ENCODE results near the gene GADD45GIP1.
"Not testable (repeated sequence)": the region's sequence is repeated elsewhere in the genome, so short reads cannot be mapped to it uniquely, and the experiment has no call there.

The GADD45GIP1 gene

DNA sequence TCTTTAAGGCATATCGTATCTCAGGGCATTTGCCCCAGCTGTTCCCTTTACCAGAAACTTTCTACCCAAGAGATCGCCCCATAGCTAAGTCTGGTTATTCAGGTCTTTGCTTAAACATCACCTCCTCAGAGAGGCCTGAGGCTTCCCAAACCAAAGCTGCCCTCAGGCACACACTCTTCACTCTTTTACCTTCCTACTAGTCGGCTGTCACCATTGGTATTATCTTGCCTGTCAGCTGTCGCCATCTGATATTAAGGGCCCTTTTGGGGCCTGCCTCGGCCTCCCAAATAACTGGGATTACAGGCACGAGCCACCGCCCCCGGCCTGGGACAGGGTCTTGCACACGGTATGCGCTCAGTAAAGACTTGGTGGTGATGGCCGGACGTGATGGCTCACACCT is 1.0 kb downstream of the GADD45GIP1 start:
- no peak for DNase-seq

DNA sequence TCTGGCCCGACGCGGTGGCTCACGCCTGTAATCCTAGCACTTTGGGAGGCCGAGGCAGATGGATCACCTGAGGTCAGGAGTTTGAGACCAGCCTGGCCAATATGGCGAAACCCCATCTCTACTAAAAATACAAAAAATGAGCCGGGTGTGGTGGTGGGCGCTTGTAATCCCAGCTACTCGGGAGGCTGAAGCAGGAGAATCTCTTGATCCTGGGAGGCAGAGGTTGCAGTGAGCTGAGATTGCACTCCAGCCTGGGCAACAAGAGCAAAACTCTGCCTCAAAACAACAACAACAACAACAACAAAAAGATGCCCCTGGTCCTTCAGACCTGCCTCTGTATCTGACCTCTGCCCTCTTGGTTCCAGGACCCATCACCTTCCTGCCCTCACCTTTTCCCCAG is 1.4 kb downstream of the GADD45GIP1 start:
- not testable (repeated sequence) for DNase-seq

DNA sequence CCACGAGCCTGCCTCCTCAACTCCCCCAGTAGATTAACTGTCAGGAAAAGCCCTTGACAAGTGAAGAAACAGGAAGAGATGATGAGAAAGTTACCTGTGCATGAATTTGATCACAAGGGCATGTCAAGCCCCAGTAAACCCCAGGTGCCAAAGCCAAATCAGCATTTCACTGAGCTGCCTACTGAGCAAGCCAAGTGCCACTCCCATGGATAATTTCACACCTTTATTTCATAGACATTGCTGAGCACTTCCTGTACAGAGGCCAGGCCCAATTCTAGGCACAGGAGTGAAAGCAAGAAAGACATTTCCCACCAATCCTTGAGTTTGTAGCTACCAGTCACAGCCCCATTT is 2.4 kb downstream of the GADD45GIP1 start:
- DNase-seq: no peak

DNA sequence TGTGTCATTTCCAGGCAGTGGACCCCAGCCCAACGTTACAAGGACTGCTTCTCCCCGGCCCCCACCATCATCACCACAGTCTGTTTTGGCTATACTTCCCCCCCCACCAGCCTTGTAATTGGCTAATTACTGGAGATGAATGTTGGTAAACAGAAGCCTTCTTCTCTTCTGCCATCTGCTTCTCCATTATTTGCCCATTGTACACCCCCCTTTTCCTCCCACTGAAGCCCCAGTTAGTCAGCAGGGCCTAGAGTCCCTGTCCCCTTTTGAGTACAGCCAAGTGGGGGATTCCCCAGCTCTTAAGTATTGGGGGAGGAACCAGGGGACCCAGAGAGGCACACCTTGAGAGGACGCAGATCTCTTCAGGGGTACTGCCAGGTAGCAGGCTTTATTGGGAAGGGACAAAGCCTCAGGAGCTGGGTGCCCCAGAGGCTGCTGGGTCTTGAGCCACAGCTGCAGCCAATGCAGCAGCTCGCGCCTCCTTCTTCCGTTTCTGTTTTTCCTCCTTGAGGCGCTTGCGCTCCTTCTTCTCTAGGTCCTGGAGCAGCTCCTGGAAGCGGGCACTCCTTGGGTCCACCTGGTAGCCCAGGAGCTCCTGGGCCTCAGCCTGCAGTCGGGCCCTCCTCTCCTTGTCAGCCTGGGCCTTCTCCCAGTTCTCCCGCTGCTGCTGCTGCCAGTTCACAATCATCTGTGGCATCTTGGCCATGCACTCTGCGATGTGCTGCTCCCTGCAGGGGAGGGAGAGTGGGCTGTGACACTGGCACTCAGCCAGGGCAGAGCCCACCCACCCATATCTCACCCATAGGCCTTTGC is 3.0 kb downstream of the GADD45GIP1 start:
- no peak for DNase-seq

DNA sequence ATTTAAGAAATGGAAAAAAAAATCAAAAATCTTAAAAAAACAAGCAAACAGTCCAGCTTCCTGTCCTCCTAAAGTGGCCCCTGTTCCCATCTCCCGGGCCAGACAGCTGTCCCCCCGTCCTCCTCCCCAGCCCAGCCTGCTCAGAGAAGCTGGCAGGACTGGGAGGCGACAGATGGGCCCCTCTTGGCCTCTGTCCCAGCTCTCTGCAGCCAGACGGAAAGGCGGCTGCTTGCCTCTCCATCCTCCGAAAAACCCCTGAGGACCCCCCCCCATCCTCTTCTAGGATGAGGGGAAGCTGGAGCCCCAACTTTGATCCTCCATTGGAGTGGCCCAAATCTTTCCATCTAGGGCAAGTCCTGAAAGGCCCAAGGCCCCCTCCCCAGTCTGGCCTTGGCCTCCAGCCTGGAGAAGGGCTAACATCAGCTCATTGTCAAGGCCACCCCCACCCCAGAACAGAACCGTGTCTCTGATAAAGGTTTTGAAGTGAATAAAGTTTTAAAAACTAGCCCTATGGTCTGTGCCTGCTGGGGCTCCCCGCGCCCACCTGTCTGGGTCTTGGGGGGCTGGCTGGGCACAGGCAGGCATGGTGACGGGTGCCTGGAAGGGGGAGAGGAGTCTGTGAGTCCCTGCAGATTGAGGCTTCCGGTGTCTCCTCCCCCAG is 3.8 kb downstream of the GADD45GIP1 start:
- no peak for DNase-seq

DNA sequence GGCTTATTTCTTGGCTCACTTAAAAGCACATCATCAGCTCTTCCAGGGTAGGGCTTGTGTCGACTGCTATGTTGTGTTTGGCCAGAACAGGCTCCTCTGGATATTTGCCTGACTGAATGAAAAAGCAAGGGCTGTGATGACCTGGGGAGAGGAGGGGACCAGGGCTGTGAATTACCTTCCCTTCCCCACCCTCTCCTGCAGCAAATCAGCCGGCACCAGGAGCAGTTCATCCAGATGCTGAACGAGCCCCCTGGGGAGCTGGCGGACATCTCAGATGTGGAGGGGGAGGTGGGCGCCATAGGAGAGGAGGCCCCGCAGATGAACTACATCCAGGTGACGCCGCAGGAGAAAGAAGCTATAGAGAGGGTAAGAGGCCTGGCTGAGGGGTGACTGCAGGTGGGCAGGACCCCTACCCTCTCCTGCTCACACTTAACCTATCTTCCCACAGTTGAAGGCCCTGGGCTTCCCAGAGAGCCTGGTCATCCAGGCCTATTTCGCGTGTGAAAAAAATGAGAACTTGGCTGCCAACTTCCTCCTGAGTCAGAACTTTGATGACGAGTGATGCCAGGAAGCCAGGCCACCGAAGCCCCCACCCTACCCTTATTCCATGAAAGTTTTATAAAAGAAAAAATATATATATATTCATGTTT is 4.4 kb downstream of the GADD45GIP1 start:
- no peak for DNase-seq

DNA sequence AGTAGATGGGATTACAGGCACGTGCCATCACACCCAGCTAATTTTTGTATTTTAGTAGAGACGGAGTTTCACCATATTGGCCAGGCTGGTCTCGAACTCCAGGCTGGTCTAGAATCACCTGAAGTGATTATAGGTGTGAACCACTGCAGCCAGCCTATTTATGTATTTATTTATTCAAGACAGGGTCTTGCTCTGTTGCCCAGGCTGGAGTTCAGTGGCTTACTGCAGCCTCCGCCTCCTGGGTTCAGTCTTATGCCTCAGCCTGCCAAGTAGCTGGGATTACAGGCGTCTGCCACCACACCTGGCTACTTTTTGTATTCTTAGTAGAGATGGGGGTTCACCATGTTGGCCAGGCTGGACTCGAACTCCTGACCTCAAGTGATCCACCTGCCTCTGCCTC is 5.0 kb downstream of the GADD45GIP1 start:
- DNase-seq: not testable (repeated sequence)

DNA sequence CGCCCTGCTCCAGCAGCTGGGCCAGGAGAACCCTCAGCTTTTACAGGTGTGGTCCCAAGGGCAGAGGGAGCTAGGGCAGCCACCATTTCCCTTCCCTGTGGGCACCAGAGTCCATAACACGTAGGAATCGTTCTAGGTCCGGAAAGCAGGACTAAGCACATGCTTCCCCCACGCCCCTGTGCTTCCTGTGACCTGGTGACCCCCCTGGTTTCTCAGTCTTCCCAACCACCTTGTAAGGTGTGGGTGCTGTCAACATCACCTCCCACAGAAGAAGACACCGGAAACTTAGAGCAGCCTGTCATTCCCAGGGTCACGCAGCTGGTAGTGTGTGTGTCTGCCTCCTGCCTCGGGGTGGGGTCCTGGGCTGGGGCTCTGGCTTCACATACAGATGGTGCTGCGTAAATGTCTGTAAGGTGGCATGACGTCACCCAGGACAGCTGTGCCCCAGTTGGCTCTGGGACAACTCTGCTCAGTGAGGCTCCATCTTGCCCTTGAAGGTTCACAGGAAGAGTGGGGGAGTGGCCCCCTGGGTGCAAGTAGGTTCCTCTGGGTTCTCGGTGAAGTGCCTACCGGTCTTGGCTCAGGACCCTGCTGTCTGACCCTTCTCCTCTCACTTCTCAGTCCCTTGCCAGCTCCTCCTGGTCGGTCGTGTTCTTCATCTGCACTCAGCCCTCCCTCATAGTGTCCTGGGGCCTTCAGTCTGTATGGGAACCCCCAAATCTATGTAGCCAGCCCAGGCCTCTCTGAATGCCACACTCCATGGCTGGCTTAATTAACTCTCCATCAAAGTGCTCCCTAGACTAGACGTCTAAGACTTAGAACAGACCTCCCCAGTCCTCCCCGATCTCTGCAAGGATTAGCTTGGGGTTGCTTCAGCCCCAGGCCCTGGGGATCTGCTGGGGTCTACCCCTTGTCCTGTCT is 7.4 kb downstream of the GADD45GIP1 start:
- DNase-seq: no peak

DNA sequence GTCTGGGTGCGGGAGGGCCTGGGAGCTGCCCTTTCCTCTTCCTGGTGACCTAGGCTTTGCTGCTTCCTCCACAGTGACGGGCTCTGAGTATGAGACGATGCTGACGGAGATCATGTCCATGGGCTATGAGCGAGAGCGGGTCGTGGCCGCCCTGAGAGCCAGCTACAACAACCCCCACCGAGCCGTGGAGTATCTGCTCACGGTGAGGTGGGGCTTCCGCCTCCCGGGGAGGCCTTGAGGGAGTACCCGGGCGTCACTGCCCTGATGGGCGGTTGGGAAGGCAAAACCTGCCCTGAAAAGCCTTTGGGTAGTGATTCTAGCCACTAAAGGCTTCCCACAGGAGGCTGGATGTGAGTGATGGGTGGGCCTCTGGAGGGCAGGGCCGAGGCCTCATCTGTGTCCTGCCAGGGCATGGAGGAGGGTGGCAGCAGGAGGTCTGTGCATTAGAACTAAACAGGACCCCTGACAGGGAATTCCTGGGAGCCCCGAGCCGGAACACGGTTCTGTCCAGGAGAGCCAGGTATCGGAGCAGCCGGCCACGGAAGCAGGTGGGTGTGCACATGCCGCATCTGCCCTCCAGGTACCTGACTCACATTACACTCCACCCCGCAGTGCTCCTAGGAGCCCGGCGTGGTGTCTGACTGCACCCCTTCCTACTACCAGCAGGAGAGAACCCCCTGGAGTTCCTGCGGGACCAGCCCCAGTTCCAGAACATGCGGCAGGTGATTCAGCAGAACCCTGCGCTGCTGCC is 8.2 kb downstream of the GADD45GIP1 start:
- no peak for DNase-seq

DNA sequence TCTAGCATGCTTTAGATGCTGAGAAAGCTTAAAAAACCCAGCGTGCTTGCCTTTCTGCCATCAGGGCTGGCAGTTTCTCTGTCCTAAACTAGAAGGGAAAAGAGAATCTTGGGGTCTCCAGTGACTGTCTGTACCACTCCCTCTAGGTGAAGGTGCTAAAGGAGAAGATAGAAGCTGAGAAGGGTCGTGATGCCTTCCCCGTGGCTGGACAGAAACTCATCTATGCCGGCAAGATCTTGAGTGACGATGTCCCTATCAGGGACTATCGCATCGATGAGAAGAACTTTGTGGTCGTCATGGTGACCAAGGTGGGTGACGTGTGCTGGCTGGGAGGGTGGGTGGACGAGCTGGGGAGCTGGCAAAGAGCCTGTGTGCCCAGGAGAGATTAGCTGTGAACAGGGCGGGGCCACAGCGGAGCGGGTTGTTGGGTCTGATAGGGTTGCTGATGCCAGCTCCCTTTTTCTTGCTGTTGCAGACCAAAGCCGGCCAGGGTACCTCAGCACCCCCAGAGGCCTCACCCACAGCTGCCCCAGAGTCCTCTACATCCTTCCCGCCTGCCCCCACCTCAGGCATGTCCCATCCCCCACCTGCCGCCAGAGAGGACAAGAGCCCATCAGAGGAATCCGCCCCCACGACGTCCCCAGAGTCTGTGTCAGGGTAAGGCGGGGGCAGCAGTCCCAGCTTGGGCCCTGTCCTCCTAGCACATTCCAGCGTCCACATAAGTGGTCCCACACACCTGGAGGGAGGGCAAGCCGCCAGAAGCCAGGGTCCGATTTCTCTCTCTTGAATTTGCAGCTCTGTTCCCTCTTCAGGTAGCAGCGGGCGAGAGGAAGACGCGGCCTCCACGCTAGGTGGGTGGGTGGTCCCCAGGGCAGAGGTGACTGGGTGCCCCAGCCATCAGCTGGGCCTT is 9.1 kb downstream of the GADD45GIP1 start:
- no peak for DNase-seq

DNA sequence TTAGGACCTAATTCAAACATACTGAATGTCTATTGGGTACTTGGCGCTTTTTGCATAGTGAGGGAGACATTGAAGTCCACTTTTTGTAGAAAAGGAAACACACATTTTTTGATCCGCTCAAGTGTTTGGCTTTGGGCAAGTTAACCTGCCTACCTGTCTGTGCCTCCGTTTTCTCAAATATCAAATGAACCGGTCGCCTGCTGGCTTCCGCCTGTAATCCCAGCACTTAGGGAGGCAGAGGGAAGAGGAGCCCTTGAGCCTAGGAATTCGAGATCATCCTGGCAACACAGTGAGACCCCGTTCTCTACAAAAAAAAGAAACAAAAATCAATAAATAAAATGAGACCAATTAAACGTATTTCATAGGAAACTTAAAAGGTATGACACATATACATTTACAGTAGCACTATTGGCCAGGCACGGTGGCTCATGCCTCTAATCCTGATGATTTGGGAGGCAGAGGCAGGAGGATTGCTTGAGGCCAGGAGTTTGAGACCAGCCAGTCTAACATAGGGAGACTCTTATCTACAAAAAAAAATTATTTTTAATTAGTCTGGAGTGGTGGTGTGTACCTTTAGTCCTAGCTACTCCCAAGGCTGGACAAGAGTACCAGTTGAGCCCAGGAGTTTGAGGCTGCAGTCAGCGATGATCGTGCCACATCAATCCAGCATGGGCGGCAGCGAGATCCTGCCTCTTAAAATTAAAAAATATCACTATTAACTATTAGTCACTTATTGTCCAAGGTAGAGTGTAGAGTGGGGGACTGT is 10.1 kb downstream of the GADD45GIP1 start:
- no peak for DNase-seq

DNA sequence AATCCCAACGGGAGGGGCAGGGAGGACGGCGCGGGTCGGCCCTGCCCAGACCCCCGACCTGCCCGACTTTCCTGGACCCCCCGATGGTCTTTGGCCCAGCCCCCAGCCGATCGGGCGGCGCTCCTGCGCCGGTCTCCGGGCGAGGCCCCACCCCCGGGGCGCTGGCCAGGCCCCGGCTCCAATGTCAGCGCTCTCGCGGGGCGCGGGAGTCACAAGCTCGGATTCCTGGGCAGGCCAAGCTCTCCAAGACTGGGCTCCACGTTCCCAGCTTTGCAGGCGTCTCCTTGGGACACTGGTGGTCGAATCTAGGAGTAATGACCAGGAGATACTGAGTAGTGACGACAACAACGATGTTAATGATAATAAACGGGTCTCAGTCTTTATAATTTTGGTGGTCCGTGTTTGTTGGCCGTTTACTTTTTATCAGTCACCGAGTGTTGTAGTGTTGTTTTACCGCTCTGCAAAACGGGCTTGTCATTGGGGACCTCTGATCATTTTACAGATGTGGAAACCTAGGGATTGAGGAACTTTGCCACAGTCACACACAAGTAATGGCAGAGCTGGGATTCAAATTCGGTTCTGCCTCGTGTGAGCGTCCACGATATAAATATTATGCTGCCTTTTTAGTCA is 10.8 kb downstream of the GADD45GIP1 start:
- no peak for DNase-seq

DNA sequence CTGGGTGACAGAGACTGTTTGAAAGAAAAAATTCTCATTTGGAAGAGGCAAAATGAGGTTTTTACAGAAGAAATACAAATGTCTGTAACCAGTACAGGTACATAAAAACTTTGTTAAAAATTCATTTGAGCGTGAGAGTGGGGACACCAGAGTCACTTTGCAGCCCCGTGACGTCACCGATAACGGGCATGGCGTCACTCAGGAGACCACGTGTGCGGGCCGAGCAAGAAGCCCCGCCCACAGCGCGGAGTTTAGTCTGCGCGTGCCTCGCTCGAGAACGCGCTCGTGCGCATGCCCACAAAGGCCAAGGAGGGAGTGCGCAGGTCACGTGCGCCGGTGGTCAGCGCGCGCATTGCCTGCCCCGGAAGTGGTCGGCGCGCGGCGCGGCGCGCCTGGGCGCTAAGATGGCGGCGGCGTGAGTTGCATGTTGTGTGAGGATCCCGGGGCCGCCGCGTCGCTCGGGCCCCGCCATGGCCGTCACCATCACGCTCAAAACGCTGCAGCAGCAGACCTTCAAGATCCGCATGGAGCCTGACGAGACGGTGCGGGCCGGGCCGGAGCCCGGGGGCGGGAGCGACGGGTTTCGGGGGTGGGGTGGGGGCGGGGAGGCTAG is 11.4 kb downstream of the GADD45GIP1 start, which contains the start of gene RAD23A:
Gene RAD23A (plus strand): TSS at position 384 of the 613 bp plus-strand sequence. CDS start 87 bp downstream, at position 471.
- peak; percentile 98 for DNase-seq

DNA sequence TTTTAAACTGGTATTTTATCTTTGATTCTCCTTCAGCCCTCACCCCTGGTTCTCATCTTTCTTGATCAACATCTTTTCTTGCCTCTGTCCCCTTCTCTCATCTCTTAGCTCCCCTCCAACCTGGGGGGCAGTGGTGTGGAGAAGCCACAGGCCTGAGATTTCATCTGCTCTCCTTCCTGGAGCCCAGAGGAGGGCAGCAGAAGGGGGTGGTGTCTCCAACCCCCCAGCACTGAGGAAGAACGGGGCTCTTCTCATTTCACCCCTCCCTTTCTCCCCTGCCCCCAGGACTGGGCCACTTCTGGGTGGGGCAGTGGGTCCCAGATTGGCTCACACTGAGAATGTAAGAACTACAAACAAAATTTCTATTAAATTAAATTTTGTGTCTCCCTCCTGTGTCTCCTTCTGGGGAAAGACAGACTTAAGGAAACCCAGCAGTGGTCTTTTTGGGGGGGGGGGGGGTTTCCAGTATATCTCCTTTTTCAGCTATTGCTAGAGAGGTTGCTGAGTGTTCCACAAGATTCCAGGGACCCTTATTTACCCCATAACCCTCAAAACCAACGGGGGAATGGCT is 12.8 kb downstream of the GADD45GIP1 start:
- DNase-seq: no peak

DNA sequence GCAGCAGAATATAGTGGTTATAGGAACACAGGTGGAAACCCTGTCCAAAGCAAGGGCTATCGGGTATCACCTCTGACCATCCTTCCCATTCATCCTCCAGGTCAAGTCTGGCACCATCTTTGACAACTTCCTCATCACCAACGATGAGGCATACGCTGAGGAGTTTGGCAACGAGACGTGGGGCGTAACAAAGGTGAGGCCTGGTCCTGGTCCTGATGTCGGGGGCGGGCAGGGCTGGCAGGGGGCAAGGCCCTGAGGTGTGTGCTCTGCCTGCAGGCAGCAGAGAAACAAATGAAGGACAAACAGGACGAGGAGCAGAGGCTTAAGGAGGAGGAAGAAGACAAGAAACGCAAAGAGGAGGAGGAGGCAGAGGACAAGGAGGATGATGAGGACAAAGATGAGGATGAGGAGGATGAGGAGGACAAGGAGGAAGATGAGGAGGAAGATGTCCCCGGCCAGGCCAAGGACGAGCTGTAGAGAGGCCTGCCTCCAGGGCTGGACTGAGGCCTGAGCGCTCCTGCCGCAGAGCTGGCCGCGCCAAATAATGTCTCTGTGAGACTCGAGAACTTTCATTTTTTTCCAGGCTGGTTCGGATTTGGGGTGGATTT is 13.5 kb downstream of the GADD45GIP1 start:
- DNase-seq: no peak

DNA sequence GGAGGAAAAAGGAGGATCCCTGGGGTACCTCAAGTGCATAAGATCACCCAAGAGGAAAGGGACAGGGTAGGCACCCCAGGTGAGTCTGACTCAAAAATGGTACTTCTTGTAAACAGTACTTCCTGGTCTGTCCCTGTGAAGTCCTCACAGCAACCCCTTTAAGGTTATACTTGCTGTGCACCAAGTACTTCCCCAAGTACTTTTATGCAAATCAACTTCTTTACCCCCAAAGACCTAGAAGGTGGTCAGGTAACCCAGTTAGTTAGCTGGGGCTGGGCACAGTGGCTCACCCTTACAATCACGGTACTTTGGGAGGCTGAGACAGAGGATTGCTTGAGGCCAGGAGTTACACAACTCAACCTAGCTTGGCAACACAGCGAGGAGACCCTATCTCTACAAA is 16.1 kb downstream of the GADD45GIP1 start:
- DNase-seq: no peak

DNA sequence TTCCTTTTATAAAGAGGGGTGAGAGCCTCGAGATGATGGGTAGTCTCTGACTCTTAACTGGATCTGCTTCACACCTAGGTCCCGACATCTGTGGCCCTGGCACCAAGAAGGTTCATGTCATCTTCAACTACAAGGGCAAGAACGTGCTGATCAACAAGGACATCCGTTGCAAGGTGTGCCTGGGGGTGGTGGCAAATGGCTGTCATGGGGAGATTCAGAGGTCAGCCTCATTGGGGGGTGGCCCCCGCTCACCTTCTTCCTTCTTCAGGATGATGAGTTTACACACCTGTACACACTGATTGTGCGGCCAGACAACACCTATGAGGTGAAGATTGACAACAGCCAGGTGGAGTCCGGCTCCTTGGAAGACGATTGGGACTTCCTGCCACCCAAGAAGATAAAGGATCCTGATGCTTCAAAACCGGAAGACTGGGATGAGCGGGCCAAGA is 17.0 kb downstream of the GADD45GIP1 start:
- DNase-seq: no peak
